GM23338 (cell line): ENCODE results near the gene DNAJC6.

ENCODE experiments used
- CTCF ChIP-seq, 2 experiments: fragments of 200-600 bp in 1 of 2; sonication (generic) in 1 of 2; conservative IDR thresholded peaks; 2 replicates each; pipeline versions ENCODE4 v1.5.1 to v1.6.1; 2016 to 2017; ENCODE audit warnings: antibody characterized with exemption in 2 of 2, low read depth in 2 of 2, mild to moderate bottlenecking in 2 of 2, moderate library complexity in 1 of 2
- ETS1 ChIP-seq: IDR thresholded peaks from 2 replicates; pipeline ENCODE4 v1.6.1; 2016; ENCODE audit warnings: antibody characterized with exemption
- EZH2 ChIP-seq: fragments of 200-600 bp; sonication (generic); IDR thresholded peaks from one replicate; pipeline ENCODE4 v1.8.0; 2017; ENCODE audit warnings: antibody characterized with exemption, mild to moderate bottlenecking, low read depth; ENCODE audit not compliant: unreplicated experiment
- EZH2phosphoT487 ChIP-seq: fragments of 200-600 bp; sonication (generic); IDR thresholded peaks from one replicate; pipeline ENCODE4 v1.8.1; 2018; ENCODE audit warnings: antibody characterized with exemption; ENCODE audit not compliant: unreplicated experiment
- NANOG ChIP-seq: IDR thresholded peaks from 2 replicates; pipeline ENCODE4 v1.6.1; 2016; ENCODE audit warnings: antibody characterized with exemption, borderline replicate concordance
- POLR2AphosphoS5 ChIP-seq: IDR thresholded peaks from 2 replicates; pipeline ENCODE4 v1.6.1; 2016; ENCODE audit warnings: antibody characterized with exemption, low read depth
- REST ChIP-seq: IDR thresholded peaks from one replicate; pipeline ENCODE4 v1.6.1; 2018; ENCODE audit warnings: antibody characterized with exemption; ENCODE audit not compliant: unreplicated experiment
- ZNF331 ChIP-seq: fragments of 250-450 bp; sonication (Bioruptor Pico); IDR thresholded peaks from 2 replicates; pipeline ENCODE4 v1.5.0; 2020; ENCODE audit warnings: low read depth, mild to moderate bottlenecking, moderate library complexity

- no peak for TF ChIP-seq CTCF (conservative IDR thresholded peaks at IDR 0.05; ENCODE audit: low read depth in 2 of 2)
- no peak for TF ChIP-seq EZH2
- TF ChIP-seq POLR2AphosphoS5 = no peak
- no peak for TF ChIP-seq REST
- TF ChIP-seq EZH2phosphoT487 = no peak
- TF ChIP-seq NANOG = no peak
- TF ChIP-seq ETS1 = no peak
- no peak for TF ChIP-seq ZNF331 (CRISPR knock-in tag)
Observed at GRCh38 chr1:65429078-65429477, 119.7 kb downstream of the DNAJC6 start.
